Measurements from ENCODE around the gene BCAP29.
"Not testable (repeated sequence)": the region's sequence is repeated elsewhere in the genome, so short reads cannot be mapped to it uniquely, and the experiment has no call there.

BCAP29 gene

DNA sequence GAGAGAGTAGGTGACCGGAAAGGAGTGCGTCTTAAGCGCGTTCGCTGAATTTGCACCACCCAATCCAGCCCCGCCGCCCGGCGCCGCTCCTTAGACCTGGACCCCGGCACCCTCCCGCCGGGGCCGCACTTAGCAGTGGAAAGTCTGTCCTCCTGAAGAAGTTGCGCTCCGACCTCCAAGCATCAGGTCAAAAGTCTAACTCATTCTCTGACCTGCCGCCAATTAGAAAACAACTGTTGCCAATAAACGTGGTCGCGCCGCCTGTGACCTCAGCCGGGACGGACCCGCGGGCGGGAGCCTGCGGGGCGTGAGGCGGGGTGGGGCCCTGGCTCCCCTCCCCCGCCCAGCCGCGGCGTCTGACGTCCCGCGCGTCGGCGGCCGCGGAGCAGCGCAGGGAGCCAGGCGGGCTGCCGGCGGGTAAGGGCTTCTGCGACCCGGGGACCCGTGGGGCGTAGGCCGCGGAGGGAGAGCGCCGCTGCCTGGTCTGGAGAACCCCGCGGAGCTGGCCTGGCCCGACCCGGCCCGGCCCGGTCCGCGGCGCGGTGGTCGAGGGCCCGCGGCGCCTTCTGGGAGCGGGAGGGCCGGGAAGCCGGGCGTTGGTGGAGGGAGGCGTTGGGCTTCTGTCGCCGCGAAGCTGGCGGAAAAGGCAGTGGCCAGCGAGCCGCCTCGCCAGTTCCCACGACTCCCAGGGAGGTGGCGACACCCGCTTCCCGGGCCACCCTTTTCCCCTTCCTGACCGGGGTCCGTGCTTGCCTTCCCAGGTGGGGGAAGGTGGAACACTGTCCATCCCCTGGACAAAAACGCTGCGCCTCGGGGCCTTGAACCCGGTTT is at the start of gene BCAP29:
Gene BCAP29 (plus strand): TSS at position 362 of the 831 bp plus-strand sequence. CDS start 527 bp downstream, outside the sequence.
- DNase-seq: peak; percentile 46

GRCh38 chr7:107530751-107531150 is 49.3 kb upstream of the BCAP29 start:
- no peak for DNase-seq

DNA sequence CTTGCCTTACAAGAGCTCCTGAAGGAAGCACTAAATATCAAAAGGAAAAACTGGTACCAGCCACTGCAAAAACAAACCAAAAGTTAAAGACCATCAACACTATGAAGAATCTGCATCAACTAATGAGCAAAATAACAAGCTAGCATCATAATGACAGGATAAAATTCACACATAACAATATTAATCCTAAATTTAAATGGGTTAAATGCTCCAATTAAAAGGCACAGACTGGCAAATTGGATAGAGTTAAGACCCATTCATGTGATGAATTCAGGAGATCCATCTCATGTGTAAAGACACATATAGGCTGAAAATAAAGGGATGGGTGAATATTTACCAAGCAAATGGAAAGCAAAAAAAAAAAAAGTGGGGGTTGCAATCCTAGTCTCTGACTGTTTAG is 45.9 kb upstream of the BCAP29 start:
- no peak for DNase-seq

- not testable (repeated sequence) for DNase-seq
These were observed 42.8 kb upstream of the BCAP29 start for GRCh38 chr7:107537228-107537627.

- peak; percentile 16 for DNase-seq
These were observed 42.0 kb upstream of the BCAP29 start for GRCh38 chr7:107538001-107538400.

GRCh38 chr7:107543338-107543993 is 36.6 kb upstream of the BCAP29 start:
- no peak for DNase-seq

DNA sequence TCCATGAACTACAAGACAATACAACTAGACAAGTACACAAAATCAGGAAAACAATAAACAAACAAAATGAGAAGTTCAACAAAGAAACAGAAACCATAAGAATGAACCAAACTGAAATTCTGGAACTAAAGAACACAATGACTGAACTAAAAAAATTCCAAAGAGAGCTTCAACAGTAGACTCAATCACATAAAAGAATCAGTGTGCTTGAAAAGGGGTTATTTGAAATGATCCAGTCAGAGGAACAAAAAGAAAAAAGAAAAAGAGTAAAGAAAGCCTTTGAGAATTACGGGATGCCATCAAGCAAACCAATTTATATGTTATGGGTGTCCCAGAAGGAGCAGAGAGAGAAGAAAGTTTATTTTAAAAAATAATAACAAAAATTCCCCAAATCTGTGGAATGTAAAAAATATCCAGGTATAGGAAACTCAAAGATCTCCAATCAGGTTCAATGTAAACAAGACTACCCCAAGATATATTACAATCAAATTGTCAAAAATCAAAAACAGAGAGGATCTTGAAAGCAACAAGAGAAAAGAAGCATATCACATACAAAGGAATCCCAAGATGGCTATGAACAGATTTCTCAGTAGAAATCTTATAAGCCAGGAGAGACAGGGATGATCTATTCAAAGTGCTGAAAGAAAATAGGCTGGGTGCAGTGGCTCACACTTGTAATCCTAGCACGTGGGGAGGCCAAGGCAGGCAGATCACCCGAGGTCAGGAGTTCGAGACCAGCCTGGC is 35.0 kb upstream of the BCAP29 start:
- no peak for DNase-seq

GRCh38 chr7:107551936-107552335 is 28.1 kb upstream of the BCAP29 start:
- DNase-seq: no peak

DNA sequence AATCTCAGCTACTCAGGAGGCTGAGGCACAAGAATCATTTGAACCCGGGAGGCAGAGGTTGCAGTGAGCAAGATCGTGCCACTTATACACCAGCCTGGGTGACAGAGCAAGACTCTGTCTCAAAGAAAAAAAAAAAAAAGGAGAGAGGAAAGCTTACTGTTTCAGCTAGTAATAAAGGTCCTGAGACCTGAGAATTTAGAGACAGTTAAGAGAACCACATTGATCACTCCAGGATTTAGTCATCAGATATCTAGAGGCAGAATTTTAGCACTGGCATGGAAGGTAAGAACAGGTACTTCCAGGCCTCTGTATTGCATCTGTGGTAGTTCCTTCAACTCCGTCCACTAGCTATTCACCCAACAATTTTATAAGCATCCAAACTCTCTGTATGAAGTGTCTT is 24.2 kb upstream of the BCAP29 start:
- no peak for DNase-seq

GRCh38 chr7:107559864-107560263 is 20.2 kb upstream of the BCAP29 start:
- DNase-seq: no peak

- DNase-seq: no peak
These were observed 19.0 kb upstream of the BCAP29 start for GRCh38 chr7:107560898-107561516.

DNA sequence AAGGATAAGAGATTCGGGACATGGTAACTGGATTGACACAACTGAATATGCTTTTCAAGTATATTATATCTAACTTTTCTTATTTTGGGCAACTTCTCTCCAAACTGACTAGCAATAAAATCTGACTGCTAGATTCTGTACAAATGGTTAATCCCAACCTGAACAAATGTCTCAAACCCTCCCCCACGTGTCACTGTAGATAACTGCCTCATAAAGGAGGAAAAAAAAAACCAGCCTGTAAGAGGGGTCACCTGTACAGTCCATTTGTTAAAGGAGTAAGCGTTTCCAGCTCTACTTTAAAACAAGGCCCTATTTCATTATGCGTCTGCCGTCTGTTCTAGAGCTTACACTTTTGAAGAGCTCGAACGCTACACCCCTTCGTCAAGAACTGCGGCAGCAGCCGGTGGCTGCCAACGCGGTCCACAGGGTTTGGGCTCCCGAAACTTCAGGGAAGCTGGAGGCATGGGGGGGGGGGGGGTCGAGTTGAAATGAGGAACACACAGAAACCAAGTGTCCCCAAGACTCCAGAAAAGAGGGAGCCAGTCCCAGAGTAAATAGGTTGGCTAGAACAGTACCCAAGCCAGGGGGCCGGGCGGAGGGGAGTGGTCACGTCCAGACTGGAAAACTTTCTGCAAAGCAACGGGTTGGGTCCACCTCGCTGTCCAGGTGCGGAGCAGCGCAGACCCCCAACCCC is 16.8 kb upstream of the BCAP29 start:
- DNase-seq: peak; percentile 36

DNA sequence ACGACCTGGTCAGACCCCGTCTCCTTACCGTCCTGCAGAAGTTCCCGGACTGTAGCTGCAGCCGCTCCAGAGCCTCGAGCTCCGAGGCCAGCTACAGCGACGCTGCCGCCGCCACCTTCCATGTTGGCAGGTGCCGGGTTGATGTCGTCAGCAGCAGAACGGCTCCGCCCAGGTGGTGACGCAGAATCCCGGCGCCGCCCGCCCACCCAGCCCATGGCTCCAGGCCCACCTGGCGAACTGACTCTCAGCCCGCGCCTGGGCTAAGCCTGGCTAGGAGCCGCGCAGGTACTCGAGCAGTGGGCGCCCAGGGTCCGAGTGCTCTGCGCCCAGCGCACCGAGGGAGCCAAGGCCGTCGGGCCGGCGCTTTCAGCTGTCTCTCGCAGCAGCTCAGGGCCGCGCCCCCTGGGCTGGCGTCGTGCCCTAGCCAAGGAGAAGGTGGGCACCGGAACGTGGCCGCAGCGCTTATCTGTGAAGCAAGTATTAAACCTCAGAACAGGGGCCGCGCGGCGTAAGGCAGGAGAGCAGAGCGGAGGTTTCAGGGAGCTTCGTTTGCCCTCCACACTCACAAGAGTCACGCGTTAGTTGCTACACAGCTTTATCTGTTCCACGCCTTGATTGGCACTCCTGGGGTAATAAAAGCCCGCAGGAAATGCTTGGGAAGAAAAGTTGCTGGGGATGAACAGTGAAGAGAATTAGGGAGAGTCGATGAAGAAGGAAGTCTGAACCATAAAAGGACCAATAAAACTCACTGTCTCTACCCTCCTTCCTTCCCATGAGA is 16.1 kb upstream of the BCAP29 start, which contains the start of the genes COG5 and DUS4L:
Gene COG5 (minus strand): TSS at position 146 of the 778 bp plus-strand sequence. CDS start 24 bp downstream, at position 122.
Gene DUS4L (plus strand): TSS at position 197 of the 778 bp plus-strand sequence. CDS start 3,100 bp downstream, outside the sequence.
- peak; percentile 83 for DNase-seq

DNA sequence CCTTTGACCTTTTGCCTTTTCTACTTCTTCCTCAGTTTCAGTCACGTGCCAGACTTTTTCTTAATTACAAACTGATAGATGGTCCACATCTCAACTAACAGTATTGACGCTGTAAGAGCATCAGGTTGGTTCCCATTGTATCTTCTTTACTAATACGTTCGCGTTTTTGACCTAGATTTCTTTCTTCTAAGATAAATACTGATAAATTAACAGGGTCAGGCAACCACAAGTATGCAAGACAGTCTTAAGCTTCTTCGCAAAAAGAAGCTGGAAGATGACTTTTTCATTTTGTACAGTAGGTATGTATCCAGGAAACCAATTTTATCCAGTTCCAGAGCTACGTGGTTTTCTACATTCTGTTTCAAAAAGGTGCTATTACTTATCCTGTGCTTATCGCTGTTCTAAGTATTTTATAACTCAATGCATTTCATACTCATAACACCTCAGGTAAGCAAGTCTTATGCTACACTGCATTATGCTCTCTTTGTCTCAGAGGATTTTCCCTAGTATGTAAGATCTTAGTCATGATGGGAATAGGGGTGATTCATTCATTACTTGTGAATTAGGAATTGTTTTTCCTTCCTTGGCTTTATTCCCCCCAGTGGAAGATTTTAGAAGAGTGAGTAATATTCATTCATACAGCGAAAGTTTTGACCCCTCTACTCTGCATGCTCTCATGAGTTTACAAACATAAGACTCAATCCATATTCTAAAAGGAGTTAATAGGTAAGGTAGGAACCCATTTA is 15.3 kb upstream of the BCAP29 start:
- no peak for DNase-seq

DNA sequence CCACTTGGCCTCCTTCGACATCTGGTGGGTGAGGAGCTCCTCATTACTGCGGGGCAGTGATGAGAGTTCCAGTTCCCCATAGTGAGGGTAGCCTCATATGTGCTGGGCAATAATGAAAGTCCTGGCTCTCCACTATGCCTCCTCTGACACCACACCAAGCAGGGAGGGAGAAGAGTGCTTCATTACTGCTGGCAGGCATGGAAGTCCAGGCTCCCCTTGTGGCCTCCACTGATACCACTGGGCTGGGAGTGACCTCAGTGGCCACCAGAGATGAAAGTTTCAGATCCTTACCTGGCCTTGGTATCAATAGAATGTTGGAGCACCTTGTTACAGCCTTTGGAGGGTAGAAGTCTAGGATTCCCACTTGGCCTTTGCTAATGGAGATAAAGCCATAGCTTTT is 9.7 kb upstream of the BCAP29 start:
- DNase-seq: no peak

- no peak for DNase-seq
These were observed 6.5 kb upstream of the BCAP29 start for GRCh38 chr7:107573537-107573936.

DNA sequence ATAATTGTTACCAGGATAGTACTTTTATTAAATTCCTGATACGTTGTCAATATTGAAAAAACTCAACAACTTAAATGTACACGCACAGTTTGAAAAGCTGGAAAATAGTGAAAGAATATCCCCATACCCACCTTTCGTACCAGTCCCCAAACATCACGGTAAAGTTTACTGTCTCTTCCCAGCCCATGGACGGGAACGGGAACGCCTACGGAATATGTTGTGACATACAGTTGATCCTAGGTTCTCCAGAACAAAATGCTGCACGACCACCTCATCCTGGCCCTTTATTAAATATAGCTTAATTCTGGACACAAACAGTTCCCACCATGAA is 527 bp upstream of the BCAP29 start:
- DNase-seq: no peak

- DNase-seq: no peak
These were observed 804 bp downstream of the BCAP29 start for GRCh38 chr7:107580716-107581383.

DNA sequence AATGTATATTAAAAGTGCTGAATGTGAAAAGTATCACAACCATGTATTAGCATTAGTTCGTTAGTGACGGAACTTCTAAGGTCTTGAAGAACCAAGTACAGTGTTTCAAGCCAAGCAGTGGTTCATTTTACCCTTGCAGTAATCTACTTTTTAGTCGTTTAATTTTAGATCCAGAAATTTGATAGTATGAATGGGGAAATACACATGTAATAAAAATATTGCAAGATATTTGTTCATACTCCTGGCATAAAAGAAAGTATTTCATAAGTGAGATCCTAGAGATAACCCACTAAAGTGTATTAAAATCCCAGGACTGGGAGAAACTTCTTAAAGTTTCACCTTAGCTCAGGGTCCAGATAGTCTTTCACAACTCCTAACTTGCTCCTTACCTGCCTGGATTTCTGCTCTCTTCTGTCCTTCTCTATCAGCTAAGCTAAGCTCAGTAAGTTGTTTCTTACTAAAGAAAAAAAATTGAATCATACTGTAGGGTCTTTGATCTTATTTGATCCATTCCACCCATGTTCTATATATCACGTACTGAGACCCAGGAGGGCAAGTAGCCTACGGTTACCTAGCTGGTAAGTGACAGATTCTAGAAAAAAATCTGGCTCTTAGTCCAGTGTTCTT is 1.5 kb downstream of the BCAP29 start:
- no peak for DNase-seq

DNA sequence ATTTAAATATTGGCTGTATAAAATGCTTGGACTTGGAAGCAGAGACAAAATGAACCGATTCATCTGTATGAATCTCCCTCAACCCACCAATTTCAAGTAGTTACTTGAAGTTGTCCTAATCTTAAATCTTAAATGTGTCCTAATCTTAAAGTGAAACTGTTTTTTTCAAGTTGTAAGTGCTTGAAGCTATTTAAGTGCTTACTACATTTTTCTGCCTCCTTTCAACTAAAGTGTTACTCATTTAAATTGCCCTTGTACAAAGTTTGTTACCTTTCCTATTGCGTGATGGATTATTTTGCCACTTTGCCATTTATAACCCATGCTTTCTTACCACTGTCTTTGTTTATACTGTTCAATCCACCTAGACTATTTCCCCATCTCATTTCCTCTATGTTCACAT is 2.8 kb downstream of the BCAP29 start:
- DNase-seq: no peak
